ENCODE results near the gene HEATR9.
"Not testable (repeated sequence)": the region's sequence is repeated elsewhere in the genome, so short reads cannot be mapped to it uniquely, and the experiment has no call there.

The HEATR9 gene, protein sequence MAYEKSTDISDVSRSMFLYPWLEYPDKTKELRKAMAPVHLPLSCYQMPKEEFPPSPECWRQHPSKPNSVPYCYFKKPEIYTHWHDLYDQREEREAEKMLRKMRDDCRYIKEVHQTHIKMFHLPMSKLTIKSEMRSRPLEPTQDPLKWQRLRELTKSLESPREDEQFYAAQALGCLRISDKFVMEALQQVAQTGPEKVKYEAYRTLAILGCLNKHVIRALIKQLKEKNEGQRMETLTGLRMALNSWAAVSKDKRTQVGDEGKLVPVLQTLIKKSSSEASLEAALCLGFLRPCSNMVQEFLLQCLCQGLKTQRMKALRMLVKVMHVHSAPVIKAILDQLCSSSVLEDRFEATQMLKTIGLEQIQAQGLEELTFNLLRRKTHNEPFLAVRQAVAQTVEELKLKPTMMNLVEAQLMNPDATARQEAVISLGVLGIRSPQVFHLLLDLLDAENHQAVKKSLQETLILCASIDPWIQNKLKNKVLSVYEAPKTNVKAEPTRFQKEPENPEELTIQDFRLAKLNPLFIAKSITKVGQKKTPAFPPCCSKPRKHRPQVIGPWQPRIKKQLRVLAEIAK

GRCh38 chr17:35868737-35869136 lies at the start of gene HEATR9:
TSS of gene HEATR9 (minus strand) at chr17:35868891. CDS start at chr17:35868742, 149 bp downstream.
- DNase-seq, result no peak

DNA sequence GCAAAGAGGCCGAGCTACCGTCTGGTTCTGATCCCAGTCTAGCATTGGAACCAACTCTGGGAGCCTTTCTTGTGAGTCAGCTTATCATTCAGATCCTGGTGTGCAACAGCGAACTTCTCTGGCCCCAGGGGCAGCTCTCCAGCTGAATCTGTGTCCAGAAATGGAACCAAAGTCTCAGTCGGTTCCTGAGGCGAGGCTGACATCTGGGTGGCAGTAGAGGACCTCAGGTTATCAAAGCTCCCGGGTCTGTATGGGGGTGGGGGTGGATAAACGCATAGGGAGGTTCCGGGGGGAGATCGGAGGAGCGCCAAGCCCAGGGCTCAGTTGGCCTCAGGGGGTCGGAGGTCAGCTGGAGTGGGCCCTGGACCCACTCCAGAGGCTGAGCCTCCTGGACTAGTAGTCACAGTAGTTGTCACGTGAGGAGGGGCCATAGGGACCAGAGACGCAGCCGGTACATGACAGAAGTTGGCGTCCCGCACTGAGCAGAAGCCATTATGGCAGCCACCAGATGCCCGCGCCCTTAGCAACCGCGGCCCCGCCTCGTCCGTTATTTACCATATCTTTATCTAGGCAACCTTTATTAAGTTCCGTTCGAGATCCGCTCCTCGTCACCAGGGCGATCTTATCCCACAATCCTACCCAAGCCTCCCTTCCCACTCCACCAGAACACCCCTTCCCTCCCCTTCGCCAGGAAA lies 49.0 kb upstream of the HEATR9 start:
- DNase-seq, result no peak

DNA sequence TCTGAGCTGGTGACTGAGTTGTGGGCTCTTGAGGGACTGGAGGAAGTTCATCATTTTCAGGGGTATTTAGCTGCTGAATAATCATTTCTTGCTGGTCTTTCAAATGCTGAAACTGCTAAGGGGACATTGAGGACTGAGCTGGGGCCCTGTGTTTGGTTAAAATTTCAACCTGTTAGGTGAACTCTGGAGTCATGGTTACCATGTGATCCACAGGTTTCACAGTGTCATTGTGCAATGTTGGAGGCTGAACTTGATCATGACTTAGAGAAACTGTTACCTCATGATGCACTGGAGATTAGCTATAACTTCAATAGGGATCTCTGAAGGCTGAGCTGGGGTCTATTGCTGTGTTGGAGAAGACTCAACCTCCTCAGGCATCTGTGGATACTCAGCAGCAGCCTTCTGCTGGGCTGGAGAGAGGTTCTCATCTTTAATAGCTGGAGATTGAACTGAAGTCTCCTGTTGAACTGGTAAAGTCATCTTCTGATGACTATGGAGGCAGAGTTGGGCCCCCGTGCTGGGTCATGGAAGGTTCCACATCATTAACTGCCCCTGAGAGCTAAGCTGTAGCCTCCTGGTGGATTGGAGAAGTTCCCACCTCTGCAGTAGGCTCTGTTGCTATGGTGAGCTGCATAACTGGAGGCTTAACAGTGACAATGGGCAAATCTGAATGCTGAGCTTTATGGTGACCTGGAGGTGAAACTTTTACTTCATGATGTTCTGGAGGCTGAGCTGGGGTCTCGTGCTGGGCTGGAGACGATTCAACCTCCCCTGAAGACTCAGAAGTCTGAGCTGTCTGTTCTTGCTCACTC lies 46.7 kb upstream of the HEATR9 start:
- DNase-seq, result no peak

- DNase-seq, result no peak
Measured at GRCh38 chr17:35914354-35914753, 45.7 kb upstream of the HEATR9 start.

GRCh38 chr17:35913609-35914008 lies 44.9 kb upstream of the HEATR9 start:
- no peak for DNase-seq

DNA sequence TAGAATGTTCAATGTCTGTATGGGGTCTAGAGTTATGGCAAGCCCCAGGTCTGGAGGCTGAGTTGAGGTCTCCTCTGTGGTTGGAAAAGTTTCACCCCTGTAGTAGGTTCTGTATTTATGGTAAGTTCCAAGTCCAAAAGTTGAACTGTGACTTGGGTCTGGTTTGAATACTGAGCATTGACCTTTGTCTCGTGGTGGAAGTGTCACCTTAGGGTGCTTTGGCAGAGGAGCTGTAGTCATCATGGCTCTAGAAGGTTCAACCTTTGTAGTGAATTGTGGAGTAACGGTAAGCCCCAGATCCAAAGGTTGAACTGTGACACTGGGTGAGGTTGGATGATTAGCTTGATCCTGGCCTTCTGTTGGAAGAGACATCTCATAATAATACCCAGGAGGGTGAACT lies 44.3 kb upstream of the HEATR9 start:
- DNase-seq, result no peak

DNA sequence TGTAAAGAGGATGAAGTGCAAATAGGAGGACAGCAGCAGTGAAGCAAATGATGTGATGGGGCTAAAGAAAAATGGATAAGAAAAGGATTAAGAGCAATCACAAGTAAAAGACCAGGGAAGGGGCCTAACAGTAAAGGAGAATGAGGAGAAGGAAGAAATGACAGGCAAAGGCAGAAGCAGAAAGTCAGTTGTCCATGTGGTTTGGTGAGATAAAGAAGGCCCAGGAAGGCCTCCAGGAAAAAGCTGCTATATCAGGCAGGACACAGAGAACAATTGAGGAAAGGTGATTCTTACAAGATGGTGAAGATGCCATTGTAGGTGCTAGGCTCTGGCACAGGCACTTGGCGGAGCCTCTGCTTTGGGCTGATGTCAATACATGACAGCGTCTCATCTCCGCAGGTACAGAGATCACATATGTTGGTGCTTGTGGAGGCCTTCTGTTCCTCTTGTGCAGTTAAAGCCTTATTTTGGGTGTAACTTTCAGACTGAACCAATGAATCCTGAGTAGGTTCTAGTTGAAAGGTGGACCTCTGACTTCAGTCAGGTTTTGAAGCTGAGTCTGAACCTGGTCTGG lies 43.7 kb upstream of the HEATR9 start:
- no peak for DNase-seq

- DNase-seq, result no peak
Measured at GRCh38 chr17:35909408-35909807, 40.7 kb upstream of the HEATR9 start.

- DNase-seq, result no peak
Measured at GRCh38 chr17:35907691-35908090, 39.0 kb upstream of the HEATR9 start.

GRCh38 chr17:35906926-35907637 lies 38.4 kb upstream of the HEATR9 start:
- no peak for DNase-seq

- no peak for DNase-seq
Measured at GRCh38 chr17:35906191-35906925, 37.7 kb upstream of the HEATR9 start.

GRCh38 chr17:35903451-35903850 lies 34.8 kb upstream of the HEATR9 start:
- no peak for DNase-seq

- DNase-seq, result no peak
Measured at GRCh38 chr17:35901631-35902175, 33.0 kb upstream of the HEATR9 start.

- DNase-seq, result no peak
Measured at GRCh38 chr17:35900708-35901480, 32.2 kb upstream of the HEATR9 start.

- no peak for DNase-seq
Measured at GRCh38 chr17:35900280-35900679, 31.6 kb upstream of the HEATR9 start.

- no peak for DNase-seq
Measured at GRCh38 chr17:35898283-35899070, 29.8 kb upstream of the HEATR9 start.

DNA sequence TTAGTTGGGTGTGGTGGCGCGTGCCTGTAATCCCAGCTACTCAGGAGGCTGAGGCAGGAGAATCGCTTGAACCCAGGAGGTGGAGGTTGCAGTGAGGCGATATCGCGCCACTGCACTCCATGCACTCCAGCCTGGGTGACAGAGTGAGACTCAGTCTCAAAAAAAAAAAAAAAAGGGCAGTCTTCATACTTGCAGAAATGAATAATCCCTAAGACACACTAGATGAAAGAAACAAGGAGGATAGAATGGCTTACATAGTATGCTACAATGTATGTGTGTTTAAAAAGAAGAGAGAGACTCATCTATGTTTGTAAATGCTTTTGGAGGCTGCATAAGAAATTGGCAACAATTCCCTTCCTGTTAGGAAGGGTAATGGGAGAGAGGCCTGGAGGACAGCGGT lies 29.1 kb upstream of the HEATR9 start:
- DNase-seq, result not testable (repeated sequence)

DNA sequence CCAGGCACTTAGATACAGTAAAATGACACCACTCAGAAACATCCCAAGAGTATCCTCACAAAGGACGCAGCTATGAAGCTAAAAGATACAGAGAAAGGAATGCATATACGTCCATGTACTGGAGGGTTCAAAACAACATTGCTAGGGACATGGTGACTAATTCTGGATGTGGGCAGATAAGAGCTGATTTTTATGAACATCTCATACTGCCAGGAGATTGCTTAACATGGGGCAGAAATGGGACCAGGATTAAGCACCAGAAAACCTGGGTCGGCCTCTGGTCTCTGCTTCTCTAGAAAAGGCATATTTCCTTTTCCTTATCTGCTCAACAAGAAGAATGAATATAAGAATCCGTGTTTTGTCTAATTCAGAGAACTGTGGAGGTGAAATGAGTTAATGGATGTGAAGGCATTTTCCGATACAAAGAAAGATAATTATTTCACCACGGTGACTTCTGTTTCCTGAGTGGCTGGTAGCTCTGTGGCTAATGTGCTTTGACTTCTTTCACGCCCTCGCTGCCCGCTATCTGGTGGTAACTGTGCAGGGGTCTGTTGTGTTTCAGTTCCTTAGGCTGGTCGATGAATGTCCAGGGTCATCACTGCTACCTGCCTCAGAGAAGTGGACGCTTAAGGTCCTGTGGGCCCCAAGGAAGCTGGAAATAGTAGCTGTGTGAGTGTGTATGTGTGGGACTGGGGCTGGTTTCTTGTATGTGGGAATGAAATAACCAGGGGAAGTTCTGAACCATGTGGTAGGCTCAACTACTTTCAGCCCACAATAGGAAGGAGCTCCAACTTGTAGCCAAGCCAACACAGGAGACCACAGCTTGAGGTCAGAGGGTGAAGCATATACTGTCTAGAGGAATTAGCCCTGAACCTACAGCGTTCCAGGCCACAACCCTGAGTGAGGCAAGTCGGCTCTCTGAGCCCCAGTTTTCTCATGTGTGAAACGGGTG lies 27.2 kb upstream of the HEATR9 start:
- no peak for DNase-seq

All from activated effector memory CD4-positive, alpha-beta T cell treated with anti-CD3 and anti-CD28 coated beads, Interleukin-2, amount 50 U/mL, for 16 hours (primary cell).